K562 (cell line): ENCODE data around the gene PHETA1. TPM values are rescaled to one million over a fixed set of nuclear protein-coding genes. Genes with fewer than 3 reads are reported as not detected.

Experiments used
- ATAC-seq: fragments of 200-7000 bp; cut with Tn5 transposase; 3 replicates; pipeline ENCODE4 v1.9.1; 2020; ENCODE audit warnings: moderate library complexity
- BruUV-seq: library from RNA; stranded (reverse); fragments of 400-500 nt; replicated peaks from 2 replicates; lab custom pipeline; 2021; lab: Mats Ljungman, UMichigan
- CTCF ChIA-PET: fragments of 300-600 bp; formaldehyde crosslinking; extraction: SDS; loops from one replicate; lab custom pipeline; 2021; ENCODE audit warnings: low intra/inter-chr PET ratio; lab: Yijun Ruan, JAX
- POLR2A ChIA-PET: fragments of 300-600, 350-650 bp; sonication (Branson Sonifier 250); formaldehyde crosslinking; extraction: SDS; loops from one replicate; lab custom pipeline; 2021; ENCODE audit warnings: antibody characterized with exemption, inconsistent platforms; lab: Yijun Ruan, JAX
- DNase-seq, 4 experiments: peaks; one replicate each; pipeline versions ENCODE4 v3.0.0 to v3.0.0-alpha.2; 2011 to 2018; ENCODE audit warnings: low spot score in 3 of 4, mixed read lengths in 3 of 4; ENCODE audit errors: extremely low read depth in 1 of 4
- FAIRE-seq: peaks from 2 replicates; lab custom pipeline; 2011; peaks lifted over from hg19 to GRCh38; lab: Jason Lieb, UNC
- H2AFZ ChIP-seq: 2 replicates; pipeline ENCODE4 v1.6.0; 2011; ENCODE audit warnings: low read depth, low read length, control low read depth, inconsistent platforms
- H3K27ac ChIP-seq: fragments of 200-600 bp; 3 replicates; pipeline ENCODE4 v1.8.0; 2011; ENCODE audit warnings: low read depth, mild to moderate bottlenecking, control low read depth, inconsistent platforms, low read length, moderate library complexity, mixed read lengths; ENCODE audit errors: extremely low read depth
- H3K27me3 ChIP-seq, 2 experiments: fragments of 300-600 bp in 1 of 2; 2 replicates in 1 of 2; 3 replicates in 1 of 2; pipeline versions ENCODE4 v1.6.0 to v1.8.0; 2011; ENCODE audit warnings: inconsistent platforms in 2 of 2, low read length in 2 of 2, mild to moderate bottlenecking in 1 of 2, mixed read lengths in 1 of 2, moderate library complexity in 1 of 2; ENCODE audit not compliant: control insufficient read depth in 2 of 2, insufficient read depth in 2 of 2
- H3K36me3 ChIP-seq: fragments of 300-600 bp; 3 replicates; pipeline ENCODE4 v1.8.0; 2011; ENCODE audit warnings: mild to moderate bottlenecking, low read length, inconsistent platforms; ENCODE audit not compliant: control insufficient read depth, insufficient read depth
- H3K4me1 ChIP-seq, 2 experiments: fragments of 200-600 bp in 1 of 2; replicated peaks in 1 of 2; 2 replicates in 1 of 2; 3 replicates in 1 of 2; pipeline versions ENCODE4 v1.5.1 to v1.8.0; 2011; ENCODE audit warnings: inconsistent platforms in 2 of 2, low read length in 2 of 2, mild to moderate bottlenecking in 1 of 2, mixed read lengths in 1 of 2, moderate library complexity in 1 of 2; ENCODE audit not compliant: control insufficient read depth in 2 of 2, insufficient read depth in 2 of 2
- H3K4me2 ChIP-seq: 2 replicates; pipeline ENCODE4 v1.6.1; 2011; ENCODE audit warnings: low read length, control low read depth, inconsistent platforms, mixed read lengths; ENCODE audit not compliant: insufficient read depth
- H3K4me3 ChIP-seq: fragments of 200-600 bp; sonication (generic), shearing (Covaris generic); 2 replicates; pipeline ENCODE4 v1.5.1; 2016; ENCODE audit warnings: control low read depth, inconsistent platforms
- H3K79me2 ChIP-seq: fragments of 200-600 bp; 3 replicates; pipeline ENCODE4 v1.8.0; 2011; ENCODE audit warnings: low read length, inconsistent platforms; ENCODE audit not compliant: control insufficient read depth, insufficient read depth
- H3K9ac ChIP-seq, 2 experiments: 2 replicates each; pipeline versions ENCODE4 v1.6.0 to v1.6.1; 2011; ENCODE audit warnings: low read depth in 2 of 2, low read length in 2 of 2, control low read depth in 1 of 2, inconsistent platforms in 1 of 2, mild to moderate bottlenecking in 1 of 2, mixed read lengths in 1 of 2; ENCODE audit not compliant: insufficient read depth in 1 of 2
- H3K9me1 ChIP-seq: one replicate; pipeline ENCODE4 v1.6.0; 2011; ENCODE audit warnings: inconsistent platforms, mild to moderate bottlenecking, low read length, moderate library complexity; ENCODE audit not compliant: control insufficient read depth, insufficient read depth
- H3K9me3 ChIP-seq: replicated peaks from 2 replicates; pipeline ENCODE4 v1.5.1; 2011; ENCODE audit warnings: low read depth, low read length, inconsistent platforms; ENCODE audit not compliant: control insufficient read depth, insufficient read depth
- H4K20me1 ChIP-seq: replicated peaks from 2 replicates; pipeline ENCODE4 v1.6.1; 2011; ENCODE audit warnings: low read length, inconsistent platforms, mixed read lengths; ENCODE audit not compliant: control insufficient read depth, insufficient read depth
- ARID1B ChIP-seq: fragments of 450-650 bp; IDR thresholded peaks from 2 replicates; pipeline ENCODE4 v1.6.1; 2016; ENCODE audit warnings: antibody characterized with exemption, mild to moderate bottlenecking, inconsistent platforms
- HOXB6 ChIP-seq: fragments of 250-450 bp; sonication (Bioruptor Pico); IDR thresholded peaks from 2 replicates; pipeline ENCODE4 v1.5.1; 2022; ENCODE audit warnings: mild to moderate bottlenecking, borderline replicate concordance
- IRF2 ChIP-seq: sonication (generic); formaldehyde crosslinking; IDR thresholded peaks from 2 replicates; pipeline ENCODE4 v1.8.1; 2022; ENCODE audit warnings: mild to moderate bottlenecking, missing genetic modification reagents
- KAT7 ChIP-seq: sonication (generic); formaldehyde crosslinking; IDR thresholded peaks from 2 replicates; pipeline ENCODE4 v1.8.0; 2022; ENCODE audit warnings: missing genetic modification reagents, mild to moderate bottlenecking, borderline replicate concordance
- KLF13 ChIP-seq: fragments of 450-650 bp; IDR thresholded peaks from 2 replicates; pipeline ENCODE4 v1.6.1; 2016; ENCODE audit warnings: missing genetic modification characterization, low read depth, mild to moderate bottlenecking, missing compliant biosample characterization, moderate library complexity, borderline replicate concordance
- L3MBTL2 ChIP-seq: fragments of 450-650 bp; IDR thresholded peaks from 2 replicates; pipeline ENCODE4 v1.6.1; 2016; ENCODE audit warnings: mild to moderate bottlenecking, moderate library complexity
- MCM5 ChIP-seq: fragments of 450-650 bp; IDR thresholded peaks from 2 replicates; pipeline ENCODE4 v1.6.1; 2016; ENCODE audit warnings: low read depth
- MYBL2 ChIP-seq, 2 experiments: fragments of 450-650 bp in 1 of 2; sonication (generic) in 1 of 2; formaldehyde crosslinking in 1 of 2; IDR thresholded peaks; 2 replicates each; pipeline versions ENCODE4 v1.6.1 to v1.8.1; 2017 to 2022; ENCODE audit warnings: borderline replicate concordance in 1 of 2, inconsistent platforms in 1 of 2, low read depth in 1 of 2, mild to moderate bottlenecking in 1 of 2, missing genetic modification reagents in 1 of 2, moderate library complexity in 1 of 2
- PHB ChIP-seq: fragments of 250-450 bp; sonication (Bioruptor Pico); IDR thresholded peaks from 2 replicates; pipeline ENCODE4 v1.5.0; 2021
- RAD51 ChIP-seq: fragments of 450-650 bp; IDR thresholded peaks from 2 replicates; pipeline ENCODE4 v1.7.1; 2016; ENCODE audit warnings: low read depth, mild to moderate bottlenecking, borderline replicate concordance
- RB1 ChIP-seq: fragments of 450-650 bp; IDR thresholded peaks from 2 replicates; pipeline ENCODE4 v1.6.1; 2017; ENCODE audit warnings: low read depth, mild to moderate bottlenecking
- SMARCA5 ChIP-seq: fragments of 450-650 bp; IDR thresholded peaks from 2 replicates; pipeline ENCODE4 v1.6.1; 2016
- STAG1 ChIP-seq: sonication (generic); formaldehyde crosslinking; IDR thresholded peaks from 2 replicates; pipeline ENCODE4 v1.5.0; 2020; ENCODE audit warnings: missing genetic modification reagents, borderline replicate concordance
- TOE1 ChIP-seq, 2 experiments: fragments of 450-650 bp in 1 of 2; sonication (generic) in 1 of 2; formaldehyde crosslinking in 1 of 2; IDR thresholded peaks; 2 replicates each; pipeline versions ENCODE4 v1.7.1 to v1.8.0; 2016 to 2022; ENCODE audit warnings: borderline replicate concordance in 2 of 2, mild to moderate bottlenecking in 2 of 2, antibody characterized with exemption in 1 of 2, inconsistent platforms in 1 of 2, low read depth in 1 of 2, missing genetic modification reagents in 1 of 2, moderate library complexity in 1 of 2
- YY1 ChIP-seq, 3 experiments: IDR thresholded peaks; 2 replicates each; pipeline ENCODE4 v1.6.1; 2011; ENCODE audit warnings: low read length in 2 of 3, mild to moderate bottlenecking in 2 of 3, moderate library complexity in 2 of 3, borderline replicate concordance in 1 of 3, control low read depth in 1 of 3, low read depth in 1 of 3; ENCODE audit not compliant: insufficient read depth in 3 of 3, insufficient replicate concordance in 2 of 3, control insufficient read depth in 1 of 3, insufficient read length in 1 of 3; ENCODE audit errors: extremely low read depth in 1 of 3
- ZNF146 ChIP-seq: IDR thresholded peaks from one replicate; pipeline ENCODE4 v1.6.1; 2018; ENCODE audit warnings: missing compliant biosample characterization; ENCODE audit not compliant: unreplicated experiment
- ZNF668 ChIP-seq: fragments of 250-450 bp; sonication (Bioruptor Pico); IDR thresholded peaks from 2 replicates; pipeline ENCODE4 v1.8.0; 2022; ENCODE audit warnings: mild to moderate bottlenecking, inconsistent platforms
- WGBS: fragments of 100-300 bp; shearing (Covaris generic); methylation state at CpG from one replicate; pipeline ENCODE4 v1.1.6; 2016; ENCODE audit warnings: low coverage, mixed read lengths; ENCODE audit not compliant: insufficient coverage; ENCODE audit errors: missing lambda C conversion rate; 5-methylcytosine and 5-hydroxymethylcytosine counted together
- in situ Hi-C: fragments of 300-500 bp; cut with MboI; formaldehyde crosslinking; loops from 4 replicates; pipeline ENCODE4 v1.15.0; 2018; ENCODE audit warnings: inconsistent platforms, mixed read lengths
- intact Hi-C: fragments of 100-400 bp; cut with micrococcal nuclease; formaldehyde crosslinking; loops from 2 replicates; pipeline ENCODE4 v1.14.2; 2022
- polyA plus RNA-seq, 8 experiments: library from polyadenylated mRNA; depleted of rRNA in 4 of 8; stranded (reverse) in 5 of 8; unstranded in 3 of 8; fragments of >200 nt; fragmentation: Nextera tagmentation in 2 of 8; fragmentation: Illumina TruSeq in 1 of 8; extraction: Ambion mirVana in 2 of 8; extraction: Trizol in 1 of 8; gene quantifications; 2 replicates each; pipeline versions ENCODE4 v1.2.1 to v1.2.3, GENCODE V29; 2011 to 2014; ENCODE audit warnings: inconsistent platforms in 1 of 8, missing spikeins in 1 of 8
- total RNA-seq, 7 experiments: library from RNA; depleted of rRNA in 6 of 7; stranded (reverse); fragments of >200 nt in 6 of 7; fragmentation: Illumina TruSeq in 2 of 7; extraction: Trizol in 2 of 7; gene quantifications; 2 replicates each; pipeline versions ENCODE4 v1.2.1 to v1.2.3, GENCODE V29; 2011 to 2021; ENCODE audit warnings: low replicate concordance in 1 of 7
- TF ChIP-seq, protein P1 (sequence below): fragments of 250-450 bp; sonication (Bioruptor Pico); IDR thresholded peaks from 2 replicates; pipeline ENCODE4 v1.4.0; 2020
- TF ChIP-seq, protein P2 (sequence below): IDR thresholded peaks from 3 replicates; pipeline ENCODE4 v1.6.1; 2011; ENCODE audit warnings: borderline replicate concordance, mild to moderate bottlenecking, moderate library complexity; ENCODE audit not compliant: insufficient read length; ENCODE audit errors: extremely low read depth

Gene PHETA1
- total and polyA plus RNA-seq, 9 of the 15 experiments (the other 6 are each of a cell fraction or from before 2014, with no cell fraction given): 0.03 to 12.4 (median 3.0) TPM

GRCh38 chr12:111328138-111328537 is 40.8 kb downstream of the PHETA1 start:
- in situ Hi-C loops: no loop called here

More at GRCh38 chr12:111328138-111328537, 40.8 kb downstream of the PHETA1 start:
- POLR2A ChIA-PET: no interaction called here
- Histone ChIP-seq H3K27ac (no peak overlapping the region), H3K9me3 (no peaks in the 10 kb centered on the region), H3K4me2 (no peak overlapping the region), H3K27me3 (peaks cover 6 to 45% of the 10 kb centered on the region in 2 experiments; a peak in 4 of 5 replicates), H3K9ac (no peak overlapping the region), H4K20me1 (peaks cover 4% of the 10 kb centered on the region; the same call in 1 of the 2 replicates), H2AFZ (no peak overlapping the region), H3K4me1 (no peaks in the 10 kb centered on the region; a peak in 2 of 5 replicates), H3K79me2 (no peaks in the 10 kb centered on the region), H3K9me1 (no peaks in the 10 kb centered on the region)
- WGBS: 5% methylated on average over 12 of the region's 12 CpGs
- no TSS peak for BruUV-seq
- intact Hi-C loops: no loop called here
- CTCF ChIA-PET: no interaction called here
- TF ChIP-seq, protein P1, sequence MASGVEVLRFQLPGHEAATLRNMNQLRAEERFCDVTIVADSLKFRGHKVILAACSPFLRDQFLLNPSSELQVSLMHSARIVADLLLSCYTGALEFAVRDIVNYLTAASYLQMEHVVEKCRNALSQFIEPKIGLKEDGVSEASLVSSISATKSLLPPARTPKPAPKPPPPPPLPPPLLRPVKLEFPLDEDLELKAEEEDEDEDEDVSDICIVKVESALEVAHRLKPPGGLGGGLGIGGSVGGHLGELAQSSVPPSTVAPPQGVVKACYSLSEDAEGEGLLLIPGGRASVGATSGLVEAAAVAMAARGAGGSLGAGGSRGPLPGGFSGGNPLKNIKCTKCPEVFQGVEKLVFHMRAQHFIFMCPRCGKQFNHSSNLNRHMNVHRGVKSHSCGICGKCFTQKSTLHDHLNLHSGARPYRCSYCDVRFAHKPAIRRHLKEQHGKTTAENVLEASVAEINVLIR (CRISPR knock-in tag): no peak
- TF ChIP-seq SMARCA5 (no peak), PHB (CRISPR knock-in tag) (no peak), STAG1 (CRISPR knock-in tag) (no peak), MYBL2 (IDR thresholded peaks at IDR 0.05; ENCODE audit: low read depth) (no peak), MYBL2 (CRISPR knock-in tag; IDR thresholded peaks at IDR 0.05; ENCODE audit: borderline replicate concordance) (no peak), MCM5 (no peak), TOE1 (IDR thresholded peaks at IDR 0.05; ENCODE audit: borderline replicate concordance) (no peak), TOE1 (CRISPR knock-in tag; IDR thresholded peaks at IDR 0.05; ENCODE audit: borderline replicate concordance, low read depth) (no peak), YY1 (IDR thresholded peaks at IDR 0.05; ENCODE audit: borderline replicate concordance in 1 of 3, control insufficient read depth in 1 of 3, extremely low read depth in 1 of 3, insufficient read depth in 3 of 3, insufficient read length in 1 of 3, insufficient replicate concordance in 2 of 3, low read depth in 1 of 3, low read length in 2 of 3) (no peak), KAT7 (CRISPR knock-in tag) (no peak), L3MBTL2 (no peak), HOXB6 (CRISPR knock-in tag) (no peak), RAD51 (no peak), RB1 (no peak), ZNF146 (CRISPR knock-in tag) (no peak), ZNF668 (no peak), ARID1B (no peak), KLF13 (tag) (no peak), IRF2 (CRISPR knock-in tag) (no peak)
- TF ChIP-seq, protein P2, sequence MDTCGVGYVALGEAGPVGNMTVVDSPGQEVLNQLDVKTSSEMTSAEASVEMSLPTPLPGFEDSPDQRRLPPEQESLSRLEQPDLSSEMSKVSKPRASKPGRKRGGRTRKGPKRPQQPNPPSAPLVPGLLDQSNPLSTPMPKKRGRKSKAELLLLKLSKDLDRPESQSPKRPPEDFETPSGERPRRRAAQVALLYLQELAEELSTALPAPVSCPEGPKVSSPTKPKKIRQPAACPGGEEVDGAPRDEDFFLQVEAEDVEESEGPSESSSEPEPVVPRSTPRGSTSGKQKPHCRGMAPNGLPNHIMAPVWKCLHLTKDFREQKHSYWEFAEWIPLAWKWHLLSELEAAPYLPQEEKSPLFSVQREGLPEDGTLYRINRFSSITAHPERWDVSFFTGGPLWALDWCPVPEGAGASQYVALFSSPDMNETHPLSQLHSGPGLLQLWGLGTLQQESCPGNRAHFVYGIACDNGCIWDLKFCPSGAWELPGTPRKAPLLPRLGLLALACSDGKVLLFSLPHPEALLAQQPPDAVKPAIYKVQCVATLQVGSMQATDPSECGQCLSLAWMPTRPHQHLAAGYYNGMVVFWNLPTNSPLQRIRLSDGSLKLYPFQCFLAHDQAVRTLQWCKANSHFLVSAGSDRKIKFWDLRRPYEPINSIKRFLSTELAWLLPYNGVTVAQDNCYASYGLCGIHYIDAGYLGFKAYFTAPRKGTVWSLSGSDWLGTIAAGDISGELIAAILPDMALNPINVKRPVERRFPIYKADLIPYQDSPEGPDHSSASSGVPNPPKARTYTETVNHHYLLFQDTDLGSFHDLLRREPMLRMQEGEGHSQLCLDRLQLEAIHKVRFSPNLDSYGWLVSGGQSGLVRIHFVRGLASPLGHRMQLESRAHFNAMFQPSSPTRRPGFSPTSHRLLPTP: no peak
- TF ChIP-seq, all 486 proteins: peak for 0
- DNase-seq (no peak), FAIRE-seq (no peak), ATAC-seq (no peak)
- H3K4me3 ChIP-seq: no peak overlapping the region
- no peaks in the 10 kb centered on the region for H3K36me3 ChIP-seq
